Thyroid gland (tissue), 4 donors: ENCODE data around the gene AMOTL2.

Source experiments
- POLR2A ChIP-seq, 2 donors: fragments of 450-650 bp; IDR thresholded peaks; one replicate each; pipeline ENCODE4 v1.6.1; 2017; ENCODE audit warnings: antibody characterized with exemption in 2 of 2, mild to moderate bottlenecking in 2 of 2, moderate library complexity in 1 of 2
- TF ChIP-seq, protein P1 (sequence below), 6 experiments: fragments of 200-600 bp in 3 of 6; fragments of 450-650 bp in 3 of 6; sonication (generic) in 3 of 6; IDR thresholded peaks; one replicate each; pipeline ENCODE4 v1.5.1; 2016 to 2019; ENCODE audit warnings: antibody characterized with exemption in 6 of 6, mild to moderate bottlenecking in 2 of 6, inconsistent platforms in 1 of 6, moderate library complexity in 1 of 6

GRCh38 chr3:134369231-134369741 lies 5.0 kb downstream of the AMOTL2 start:
- TF ChIP-seq, protein P1, sequence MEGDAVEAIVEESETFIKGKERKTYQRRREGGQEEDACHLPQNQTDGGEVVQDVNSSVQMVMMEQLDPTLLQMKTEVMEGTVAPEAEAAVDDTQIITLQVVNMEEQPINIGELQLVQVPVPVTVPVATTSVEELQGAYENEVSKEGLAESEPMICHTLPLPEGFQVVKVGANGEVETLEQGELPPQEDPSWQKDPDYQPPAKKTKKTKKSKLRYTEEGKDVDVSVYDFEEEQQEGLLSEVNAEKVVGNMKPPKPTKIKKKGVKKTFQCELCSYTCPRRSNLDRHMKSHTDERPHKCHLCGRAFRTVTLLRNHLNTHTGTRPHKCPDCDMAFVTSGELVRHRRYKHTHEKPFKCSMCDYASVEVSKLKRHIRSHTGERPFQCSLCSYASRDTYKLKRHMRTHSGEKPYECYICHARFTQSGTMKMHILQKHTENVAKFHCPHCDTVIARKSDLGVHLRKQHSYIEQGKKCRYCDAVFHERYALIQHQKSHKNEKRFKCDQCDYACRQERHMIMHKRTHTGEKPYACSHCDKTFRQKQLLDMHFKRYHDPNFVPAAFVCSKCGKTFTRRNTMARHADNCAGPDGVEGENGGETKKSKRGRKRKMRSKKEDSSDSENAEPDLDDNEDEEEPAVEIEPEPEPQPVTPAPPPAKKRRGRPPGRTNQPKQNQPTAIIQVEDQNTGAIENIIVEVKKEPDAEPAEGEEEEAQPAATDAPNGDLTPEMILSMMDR (IDR thresholded peaks at IDR 0.05), result no peak
- TF ChIP-seq POLR2A (IDR thresholded peaks at IDR 0.05), result no peak
